AG08395 (cell line): ENCODE measurements around the gene ADAD2.

ENCODE experiments used
- DNase-seq: peaks from one replicate; pipeline ENCODE4 v3.0.0; 2012; ENCODE audit warnings: mixed read lengths, low spot score

The ADAD2 gene

DNA sequence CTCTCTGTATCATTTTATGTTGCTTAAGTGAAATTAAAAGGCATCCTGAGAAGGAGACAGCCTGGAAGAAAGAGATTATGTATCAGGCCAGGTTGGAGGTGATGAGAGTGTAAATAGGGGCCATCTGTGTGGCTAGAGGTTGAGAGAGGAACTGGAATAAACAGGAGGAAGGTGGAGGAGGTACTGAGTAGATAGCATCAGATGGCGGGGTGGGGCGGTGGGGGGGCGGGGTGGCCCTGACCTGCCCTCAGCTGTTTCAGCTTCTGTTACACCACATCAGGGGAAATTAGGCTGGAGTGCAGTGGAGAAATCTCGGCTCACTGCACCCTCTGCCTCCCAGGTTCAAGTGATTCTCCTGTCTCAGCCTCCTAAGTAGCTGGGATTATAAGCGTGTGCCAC is 55.7 kb downstream of the ADAD2 start:
- no peak for DNase-seq
